WERI-Rb-1 (cell line): ENCODE measurements around the gene MSMP.

ENCODE experiments used
- DNase-seq: peaks from one replicate; pipeline ENCODE4 v3.0.0-alpha.2; 2020
- H3K27ac ChIP-seq: fragments of 250-450 bp; sonication (Bioruptor Pico); 2 replicates; pipeline ENCODE4 v1.5.1; 2020; ENCODE audit warnings: mild to moderate bottlenecking, moderate library complexity
- H3K27me3 ChIP-seq: fragments of 250-450 bp; sonication (Bioruptor Pico); 2 replicates; pipeline ENCODE4 v1.5.1; 2021; ENCODE audit warnings: mild to moderate bottlenecking, low read depth, moderate library complexity; ENCODE audit not compliant: insufficient read depth, severe bottlenecking
- H3K36me3 ChIP-seq: fragments of 250-450 bp; sonication (Bioruptor Pico); 2 replicates; pipeline ENCODE4 v1.5.1; 2020; ENCODE audit warnings: mild to moderate bottlenecking, moderate library complexity
- H3K4me3 ChIP-seq: 2 replicates; pipeline ENCODE4 v1.5.1; 2011; ENCODE audit warnings: low read depth, mild to moderate bottlenecking, control low read depth, low read length
- H3K9me3 ChIP-seq: fragments of 250-450 bp; sonication (Bioruptor Pico); 2 replicates; pipeline ENCODE4 v1.5.1; 2021; ENCODE audit warnings: mild to moderate bottlenecking, moderate library complexity; ENCODE audit not compliant: severe bottlenecking
- CTCF ChIP-seq: IDR thresholded peaks from 2 replicates; pipeline ENCODE4 v1.5.1; 2011; ENCODE audit warnings: low read depth, mild to moderate bottlenecking, control low read depth, inconsistent platforms, low read length

The MSMP gene

GRCh38 chr9:35759795-35760194 lies 5.7 kb upstream of the MSMP start:
- H3K27me3 ChIP-seq = no peaks in the 10 kb centered on the region
- H3K9me3 ChIP-seq = no peaks in the 10 kb centered on the region
- DNase-seq = no peak
- H3K27ac ChIP-seq = no peak overlapping the region
- peaks cover 8% of the 10 kb centered on the region for H3K36me3 ChIP-seq
- H3K4me3 ChIP-seq = no peak overlapping the region
- TF ChIP-seq CTCF = no peak

- no peak overlapping the region for H3K4me3 ChIP-seq
- no peaks in the 10 kb centered on the region for H3K27me3 ChIP-seq
- H3K36me3 ChIP-seq = peaks cover 13% of the 10 kb centered on the region
- H3K9me3 ChIP-seq = no peaks in the 10 kb centered on the region
- no peak overlapping the region for H3K27ac ChIP-seq
- no peak for TF ChIP-seq CTCF
- DNase-seq = no peak
Observed at GRCh38 chr9:35758475-35759050, 4.5 kb upstream of the MSMP start.

GRCh38 chr9:35757892-35758275 lies 3.8 kb upstream of the MSMP start:
- DNase-seq = no peak
- no peak for TF ChIP-seq CTCF
- H3K4me3 ChIP-seq = peak overlapping the region; percentile 90
- peak overlapping the region; percentile 87 for H3K27ac ChIP-seq
- H3K36me3 ChIP-seq = peaks cover 18% of the 10 kb centered on the region
- H3K9me3 ChIP-seq = no peaks in the 10 kb centered on the region
- H3K27me3 ChIP-seq = no peaks in the 10 kb centered on the region

GRCh38 chr9:35757226-35757891 lies 3.3 kb upstream of the MSMP start:
- peak overlapping the region; percentile 90 for H3K4me3 ChIP-seq
- peak overlapping the region; percentile 87 for H3K27ac ChIP-seq
- no peaks in the 10 kb centered on the region for H3K27me3 ChIP-seq
- no peak for TF ChIP-seq CTCF
- peaks cover 23% of the 10 kb centered on the region for H3K36me3 ChIP-seq
- peak; percentile 46 for DNase-seq
- no peaks in the 10 kb centered on the region for H3K9me3 ChIP-seq

GRCh38 chr9:35756275-35757225 lies 2.5 kb upstream of the MSMP start:
- peak overlapping the region; percentile 90 for H3K4me3 ChIP-seq
- H3K36me3 ChIP-seq = peaks cover 26% of the 10 kb centered on the region
- H3K27me3 ChIP-seq = no peaks in the 10 kb centered on the region
- peak; percentile 90 for DNase-seq
- H3K27ac ChIP-seq = peak overlapping the region; percentile 87
- TF ChIP-seq CTCF = peak; percentile 85
- H3K9me3 ChIP-seq = no peaks in the 10 kb centered on the region
